OCI-LY1 (cell line): Measurements from ENCODE around the gene SLC37A1.
A peak's percentile ranks its signal among the peaks of the same experiment; 100 is the strongest.

Source experiments
- EZH2 ChIP-seq: fragments of 200-600 bp; sonication (generic), shearing (Covaris generic); IDR thresholded peaks from 2 replicates; pipeline ENCODE4 v1.8.0; 2017; ENCODE audit warnings: borderline replicate concordance, mixed run types, mild to moderate bottlenecking, antibody characterized with exemption, low read length, moderate library complexity, mixed read lengths
- TF ChIP-seq, protein P1 (sequence below): fragments of 200-600 bp; sonication (generic), shearing (Covaris generic); IDR thresholded peaks from 2 replicates; pipeline ENCODE4 v1.5.1; 2017; ENCODE audit warnings: mild to moderate bottlenecking, antibody characterized with exemption, low read length, moderate library complexity, mixed read lengths

DNA sequence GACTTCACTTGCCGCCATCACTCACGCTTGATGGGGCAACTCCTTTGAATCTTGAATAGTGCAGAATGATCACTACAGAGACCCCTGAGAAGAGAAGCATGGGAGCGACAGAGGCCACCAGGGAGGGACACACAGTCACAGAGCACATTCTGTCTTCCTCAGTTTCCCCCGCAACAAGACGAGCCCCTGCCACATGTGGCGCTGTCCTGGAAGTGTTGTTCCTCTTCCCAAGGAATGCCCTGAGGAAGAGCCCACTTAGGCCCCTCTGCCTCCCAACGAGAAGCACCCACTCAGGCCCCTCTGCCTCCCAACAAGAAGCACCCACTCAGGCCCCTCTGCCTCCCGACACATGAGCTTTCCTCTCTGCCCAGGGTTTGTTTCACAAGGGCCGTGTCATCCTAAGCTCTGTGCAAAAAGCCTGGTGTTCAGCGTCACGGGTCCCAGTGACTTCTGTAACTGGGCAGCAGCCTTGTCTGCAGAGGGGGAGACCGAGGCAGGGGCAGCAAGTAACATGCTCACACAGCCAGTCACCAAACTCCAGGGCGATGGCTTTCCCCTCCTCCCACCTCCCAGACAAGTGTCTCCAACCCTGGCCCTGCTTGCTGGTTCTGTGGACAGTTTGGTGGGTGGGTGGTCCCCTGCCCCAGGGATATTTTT lies 19.8 kb downstream of the SLC37A1 start:
- TF ChIP-seq EZH2, result no peak
- TF ChIP-seq, protein P1, sequence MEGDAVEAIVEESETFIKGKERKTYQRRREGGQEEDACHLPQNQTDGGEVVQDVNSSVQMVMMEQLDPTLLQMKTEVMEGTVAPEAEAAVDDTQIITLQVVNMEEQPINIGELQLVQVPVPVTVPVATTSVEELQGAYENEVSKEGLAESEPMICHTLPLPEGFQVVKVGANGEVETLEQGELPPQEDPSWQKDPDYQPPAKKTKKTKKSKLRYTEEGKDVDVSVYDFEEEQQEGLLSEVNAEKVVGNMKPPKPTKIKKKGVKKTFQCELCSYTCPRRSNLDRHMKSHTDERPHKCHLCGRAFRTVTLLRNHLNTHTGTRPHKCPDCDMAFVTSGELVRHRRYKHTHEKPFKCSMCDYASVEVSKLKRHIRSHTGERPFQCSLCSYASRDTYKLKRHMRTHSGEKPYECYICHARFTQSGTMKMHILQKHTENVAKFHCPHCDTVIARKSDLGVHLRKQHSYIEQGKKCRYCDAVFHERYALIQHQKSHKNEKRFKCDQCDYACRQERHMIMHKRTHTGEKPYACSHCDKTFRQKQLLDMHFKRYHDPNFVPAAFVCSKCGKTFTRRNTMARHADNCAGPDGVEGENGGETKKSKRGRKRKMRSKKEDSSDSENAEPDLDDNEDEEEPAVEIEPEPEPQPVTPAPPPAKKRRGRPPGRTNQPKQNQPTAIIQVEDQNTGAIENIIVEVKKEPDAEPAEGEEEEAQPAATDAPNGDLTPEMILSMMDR, result peak; percentile 35; the same call in 1 of the 2 replicates
